ENCODE measurements around the gene KMT2D. TPM values are rescaled to one million over a fixed set of nuclear protein-coding genes. Genes with fewer than 3 reads are reported as not detected.
"Not testable (repeated sequence)": the region's sequence is repeated elsewhere in the genome, so short reads cannot be mapped to it uniquely, and the experiment has no call there.

Gene KMT2D
- total RNA-seq, 1 donor from 2014 or later = 48.2 TPM

- ATAC-seq = no peak
Measured at GRCh38 chr12:49088932-49089330, 28.3 kb upstream of the KMT2D start.

- peak; percentile 89 for ATAC-seq
Measured at GRCh38 chr12:49088150-49088931, 27.7 kb upstream of the KMT2D start.

- ATAC-seq = no peak
Measured at GRCh38 chr12:49086116-49086515, 25.5 kb upstream of the KMT2D start.

GRCh38 chr12:49084438-49084837, 23.8 kb upstream of the KMT2D start:
- ATAC-seq = no peak

GRCh38 chr12:49079793-49080192, 19.2 kb upstream of the KMT2D start:
- ATAC-seq = no peak

- ATAC-seq = no peak
Measured at GRCh38 chr12:49070971-49071370, 10.4 kb upstream of the KMT2D start.

- peak; percentile 100 for ATAC-seq
Measured at GRCh38 chr12:49069507-49070346, 9.1 kb upstream of the KMT2D start, which contains the start of gene RHEBL1. TSS of gene RHEBL1 (minus strand) at chr12:49069979. CDS start at chr12:49069785, 194 bp downstream.

- ATAC-seq = no peak
Measured at GRCh38 chr12:49068879-49069506, 8.4 kb upstream of the KMT2D start.

GRCh38 chr12:49066120-49066519, 5.5 kb upstream of the KMT2D start:
- no peak for ATAC-seq

GRCh38 chr12:49064767-49065152, 4.2 kb upstream of the KMT2D start:
- ATAC-seq = no peak

- not testable (repeated sequence) for ATAC-seq
Measured at GRCh38 chr12:49061916-49062315, 1.3 kb upstream of the KMT2D start.

- ATAC-seq = no peak
Measured at GRCh38 chr12:49061157-49061650, 610 bp upstream of the KMT2D start.

GRCh38 chr12:49059299-49060171, 1.1 kb downstream of the KMT2D start:
- peak; percentile 5 for ATAC-seq

- ATAC-seq = no peak
Measured at GRCh38 chr12:49059045-49059298, 1.6 kb downstream of the KMT2D start.

GRCh38 chr12:49058366-49059044, 2.1 kb downstream of the KMT2D start:
- ATAC-seq = no peak

- no peak for ATAC-seq
Measured at GRCh38 chr12:49057888-49058287, 2.7 kb downstream of the KMT2D start.

GRCh38 chr12:49055978-49056754, 4.4 kb downstream of the KMT2D start:
- peak; percentile 56 for ATAC-seq

GRCh38 chr12:49055092-49055491, 5.5 kb downstream of the KMT2D start:
- ATAC-seq = no peak

GRCh38 chr12:49054524-49054923, 6.1 kb downstream of the KMT2D start:
- no peak for ATAC-seq

GRCh38 chr12:49054096-49054495, 6.5 kb downstream of the KMT2D start:
- ATAC-seq = no peak

All from esophagus mucosa (tissue), 1 donor.